Activated naive CD4-positive, alpha-beta T cell treated with anti-CD3 and anti-CD28 coated beads, Interleukin-2, amount 10 ng/mL, durations not matched to agents 7 days and 5 days (primary cell): ENCODE results near the gene MRC2.

ENCODE experiments used
- CTCF ChIA-PET: fragments of 350-600 bp; sonication (Branson Sonifier 250); formaldehyde crosslinking; loops from one replicate; lab custom pipeline; 2021; ENCODE audit warnings: antibody characterized with exemption; lab: Charles Lee
- DNase-seq: peaks from one replicate; pipeline ENCODE4 v3.0.0-alpha.2; 2020
- H3K27ac Mint-ChIP-seq: one replicate; pipeline ENCODE4 v1.8.0; 2021; ENCODE audit warnings: mild to moderate bottlenecking, moderate library complexity, mixed read lengths
- H3K27me3 Mint-ChIP-seq: one replicate; pipeline ENCODE4 v1.8.0; 2021; ENCODE audit warnings: mild to moderate bottlenecking, mixed read lengths
- H3K36me3 Mint-ChIP-seq: one replicate; pipeline ENCODE4 v1.8.0; 2021; ENCODE audit warnings: mixed read lengths
- H3K4me1 Mint-ChIP-seq: one replicate; pipeline ENCODE4 v1.8.0; 2021; ENCODE audit warnings: mixed read lengths
- H3K4me3 Mint-ChIP-seq: one replicate; pipeline ENCODE4 v1.8.0; 2021; ENCODE audit warnings: mild to moderate bottlenecking, moderate library complexity, mixed read lengths
- H3K9me3 Mint-ChIP-seq: one replicate; pipeline ENCODE4 v1.8.0; 2021; ENCODE audit warnings: mixed read lengths

Gene MRC2

DNA sequence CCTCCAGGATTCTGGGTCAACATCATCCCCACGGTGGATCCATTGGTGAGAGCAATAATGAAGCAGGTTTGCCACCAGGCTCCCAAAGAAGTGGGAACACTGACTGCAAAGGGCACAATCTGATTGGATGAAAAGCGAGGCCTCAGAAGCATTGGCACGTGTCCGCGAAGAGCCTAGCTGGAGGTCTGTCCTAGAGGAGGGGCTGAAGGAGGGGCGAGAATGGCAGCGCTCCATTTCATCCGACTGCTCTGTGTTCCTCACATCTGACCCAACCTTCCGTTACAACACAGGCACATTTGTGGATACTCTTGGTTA is 79.9 kb downstream of the MRC2 start:
- H3K4me1 Mint-ChIP-seq: peaks cover 6% of the 10 kb centered on the region
- no peak for DNase-seq
- CTCF ChIA-PET: interaction anchor here (0.6 kb wide), 1 partner anchor 613 kb away, joined by 3 read pairs; no protein-coding TSS in a partner anchor
- H3K27ac Mint-ChIP-seq: no peak overlapping the region
- peaks cover 66% of the 10 kb centered on the region for H3K27me3 Mint-ChIP-seq
- H3K9me3 Mint-ChIP-seq: peaks cover 2% of the 10 kb centered on the region
- no peak overlapping the region for H3K4me3 Mint-ChIP-seq
- no peaks in the 10 kb centered on the region for H3K36me3 Mint-ChIP-seq

DNA sequence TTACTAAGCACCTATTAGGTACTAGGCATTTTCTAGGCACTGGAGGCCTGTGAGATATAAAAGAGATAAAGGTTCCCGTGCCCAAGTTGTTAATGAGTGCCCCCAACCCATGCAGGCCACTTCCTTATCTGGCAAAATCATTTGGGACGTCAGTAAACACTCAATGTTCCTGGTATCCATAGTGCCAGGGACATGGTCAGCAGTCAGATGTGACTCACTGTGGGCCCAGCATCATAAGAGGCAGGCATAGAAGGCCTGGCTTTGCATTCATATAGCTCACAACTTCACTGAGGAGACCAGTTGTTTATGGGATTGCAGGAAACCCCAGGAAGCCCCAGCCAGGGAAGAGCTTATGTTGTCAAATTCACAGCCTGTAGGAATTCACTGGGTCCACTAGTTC is 81.1 kb downstream of the MRC2 start:
- no peaks in the 10 kb centered on the region for H3K36me3 Mint-ChIP-seq
- peaks cover 57% of the 10 kb centered on the region for H3K27me3 Mint-ChIP-seq
- peaks cover 2% of the 10 kb centered on the region for H3K9me3 Mint-ChIP-seq
- DNase-seq: no peak
- no peak overlapping the region for H3K4me3 Mint-ChIP-seq
- H3K4me1 Mint-ChIP-seq: peaks cover 6% of the 10 kb centered on the region
- H3K27ac Mint-ChIP-seq: no peak overlapping the region
- CTCF ChIA-PET: no interaction called here

DNA sequence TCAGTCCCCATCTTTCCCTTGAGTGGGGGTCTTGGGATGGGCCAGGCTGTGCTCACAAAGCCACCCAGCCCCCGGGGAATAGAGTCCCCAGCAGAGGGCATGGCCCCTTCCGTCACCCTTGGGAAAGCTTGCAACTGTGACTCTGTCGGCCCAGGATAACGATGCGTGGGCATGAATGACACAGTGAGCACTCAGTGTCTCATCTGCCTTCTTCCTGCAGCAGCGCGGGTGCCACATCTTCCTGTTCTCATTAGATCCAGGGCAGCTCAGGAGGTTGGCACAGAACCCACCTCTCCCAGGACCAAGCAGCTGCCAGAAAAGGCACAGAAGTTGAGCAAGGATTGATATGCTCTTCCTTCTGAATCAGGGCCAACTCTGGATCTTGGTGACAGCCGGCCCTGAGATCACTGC is 84.7 kb downstream of the MRC2 start:
- no peak for DNase-seq
- H3K27me3 Mint-ChIP-seq: peaks cover 40% of the 10 kb centered on the region
- H3K4me1 Mint-ChIP-seq: no peaks in the 10 kb centered on the region
- H3K4me3 Mint-ChIP-seq: no peak overlapping the region
- H3K9me3 Mint-ChIP-seq: peaks cover 2% of the 10 kb centered on the region
- H3K36me3 Mint-ChIP-seq: no peaks in the 10 kb centered on the region
- H3K27ac Mint-ChIP-seq: no peak overlapping the region
- CTCF ChIA-PET: no interaction called here

DNA sequence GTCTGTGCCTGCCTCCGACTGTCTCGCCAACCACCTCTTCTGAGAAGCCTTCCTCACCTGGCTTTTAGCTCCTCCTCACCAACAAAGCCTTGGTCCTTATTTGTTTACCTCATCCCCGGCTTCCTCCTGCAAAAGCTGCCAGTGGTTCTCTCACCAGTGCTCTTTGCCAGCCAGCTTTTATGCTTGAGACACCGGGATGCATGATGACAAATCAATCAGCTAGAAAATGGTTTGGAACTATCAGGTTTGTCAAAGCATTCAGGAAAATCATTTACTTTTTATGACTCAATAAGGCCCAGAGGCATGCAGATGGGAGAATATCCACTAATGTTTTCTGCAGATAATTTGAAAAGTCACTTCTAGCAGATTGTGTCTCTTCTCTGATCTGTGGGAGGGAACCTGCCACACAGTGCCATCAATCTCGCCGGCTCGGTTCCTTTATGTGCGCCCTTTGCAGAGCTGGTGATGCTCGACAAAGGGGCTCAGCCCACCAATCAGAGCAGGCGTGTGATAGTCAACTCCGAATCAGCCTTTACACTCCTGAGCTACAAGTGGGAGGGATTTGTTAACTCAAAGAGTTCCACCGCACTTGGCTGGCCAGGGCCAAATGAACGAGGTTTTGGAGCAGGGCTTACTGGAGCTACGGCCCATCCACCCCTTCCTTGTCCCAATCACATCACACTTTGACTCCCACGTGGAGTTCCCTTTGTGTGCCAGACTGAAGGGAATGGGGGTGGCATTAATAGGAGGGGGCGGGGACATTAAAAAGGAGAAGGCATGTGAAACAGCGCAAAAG is 85.8 kb downstream of the MRC2 start:
- DNase-seq: no peak
- no peak overlapping the region for H3K4me3 Mint-ChIP-seq
- H3K27me3 Mint-ChIP-seq: peaks cover 45% of the 10 kb centered on the region
- no peaks in the 10 kb centered on the region for H3K4me1 Mint-ChIP-seq
- CTCF ChIA-PET: no interaction called here
- H3K9me3 Mint-ChIP-seq: peaks cover 2% of the 10 kb centered on the region
- no peaks in the 10 kb centered on the region for H3K36me3 Mint-ChIP-seq
- no peak overlapping the region for H3K27ac Mint-ChIP-seq

DNA sequence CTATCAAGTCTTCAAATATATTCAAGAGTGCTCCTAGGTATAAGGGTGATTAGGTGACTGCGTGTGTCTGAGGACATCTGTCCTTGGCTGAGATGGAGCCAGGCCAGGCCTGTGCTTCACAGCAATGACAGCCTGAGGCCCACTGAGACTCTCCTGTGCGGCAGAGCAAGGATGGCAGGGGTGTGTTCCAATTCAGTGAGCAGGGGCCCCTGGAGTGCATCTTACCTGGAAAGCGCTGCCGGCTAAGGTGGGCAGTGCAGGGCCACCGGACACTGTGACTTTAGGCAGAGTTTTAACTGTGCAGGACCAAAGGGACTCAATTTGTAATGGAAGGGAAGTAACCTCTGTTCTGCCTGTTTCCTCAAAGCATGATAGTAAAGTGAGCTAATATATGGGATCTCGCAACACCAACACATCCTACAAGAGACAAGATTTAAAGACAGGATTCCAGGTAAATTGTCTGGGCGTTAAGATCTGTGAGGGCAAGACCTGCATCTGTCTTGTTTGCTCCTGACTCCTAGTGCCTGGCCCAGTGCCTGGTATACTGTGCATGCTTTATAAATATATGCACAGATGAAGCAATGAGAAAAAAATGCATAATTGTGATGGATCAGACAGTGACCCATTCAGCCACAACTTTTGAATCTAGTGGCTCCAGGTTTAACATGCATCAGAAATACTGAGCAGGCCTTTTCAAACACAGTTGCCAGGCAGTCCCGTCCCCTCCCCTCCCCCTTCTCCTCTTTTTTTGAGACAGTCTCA is 86.7 kb downstream of the MRC2 start:
- H3K27me3 Mint-ChIP-seq: peaks cover 49% of the 10 kb centered on the region
- H3K36me3 Mint-ChIP-seq: no peaks in the 10 kb centered on the region
- H3K4me3 Mint-ChIP-seq: no peak overlapping the region

DNA sequence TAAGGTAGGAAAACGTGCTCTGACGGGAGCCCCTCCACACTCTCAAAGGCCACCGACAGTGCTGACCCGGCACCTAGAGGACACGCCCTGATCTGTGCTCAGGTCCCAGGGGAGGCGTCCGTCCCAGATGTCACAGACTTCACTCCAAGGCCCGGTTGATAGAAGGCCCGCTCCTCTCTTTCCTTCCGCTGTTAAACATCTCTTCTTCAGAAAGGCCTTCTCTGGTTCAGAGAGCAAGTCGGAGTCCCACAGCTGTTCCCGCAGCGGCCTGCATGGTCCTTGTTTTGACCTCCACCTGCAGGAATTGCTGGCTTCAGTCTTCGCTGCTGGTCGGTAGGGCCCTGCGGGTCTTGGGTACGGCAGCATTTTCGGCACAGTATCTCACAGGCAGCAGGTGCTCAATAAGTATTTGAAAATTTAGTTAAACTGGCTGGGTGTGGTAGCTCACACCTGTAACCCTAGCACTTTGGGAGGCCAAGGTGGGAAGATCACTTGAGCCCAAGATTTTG is 88.5 kb downstream of the MRC2 start:
- CTCF ChIA-PET: no interaction called here
- H3K4me3 Mint-ChIP-seq: no peak overlapping the region
- no peak for DNase-seq
- no peaks in the 10 kb centered on the region for H3K4me1 Mint-ChIP-seq
- H3K27ac Mint-ChIP-seq: no peak overlapping the region
- no peaks in the 10 kb centered on the region for H3K36me3 Mint-ChIP-seq
- H3K27me3 Mint-ChIP-seq: peaks cover 63% of the 10 kb centered on the region
- no peaks in the 10 kb centered on the region for H3K9me3 Mint-ChIP-seq

More for the DNA sequence above, 86.7 kb downstream of the MRC2 start:
- no peaks in the 10 kb centered on the region for H3K9me3 Mint-ChIP-seq
- no peak for DNase-seq
- H3K27ac Mint-ChIP-seq: no peak overlapping the region
- CTCF ChIA-PET: no interaction called here
- H3K4me1 Mint-ChIP-seq: no peaks in the 10 kb centered on the region

DNA sequence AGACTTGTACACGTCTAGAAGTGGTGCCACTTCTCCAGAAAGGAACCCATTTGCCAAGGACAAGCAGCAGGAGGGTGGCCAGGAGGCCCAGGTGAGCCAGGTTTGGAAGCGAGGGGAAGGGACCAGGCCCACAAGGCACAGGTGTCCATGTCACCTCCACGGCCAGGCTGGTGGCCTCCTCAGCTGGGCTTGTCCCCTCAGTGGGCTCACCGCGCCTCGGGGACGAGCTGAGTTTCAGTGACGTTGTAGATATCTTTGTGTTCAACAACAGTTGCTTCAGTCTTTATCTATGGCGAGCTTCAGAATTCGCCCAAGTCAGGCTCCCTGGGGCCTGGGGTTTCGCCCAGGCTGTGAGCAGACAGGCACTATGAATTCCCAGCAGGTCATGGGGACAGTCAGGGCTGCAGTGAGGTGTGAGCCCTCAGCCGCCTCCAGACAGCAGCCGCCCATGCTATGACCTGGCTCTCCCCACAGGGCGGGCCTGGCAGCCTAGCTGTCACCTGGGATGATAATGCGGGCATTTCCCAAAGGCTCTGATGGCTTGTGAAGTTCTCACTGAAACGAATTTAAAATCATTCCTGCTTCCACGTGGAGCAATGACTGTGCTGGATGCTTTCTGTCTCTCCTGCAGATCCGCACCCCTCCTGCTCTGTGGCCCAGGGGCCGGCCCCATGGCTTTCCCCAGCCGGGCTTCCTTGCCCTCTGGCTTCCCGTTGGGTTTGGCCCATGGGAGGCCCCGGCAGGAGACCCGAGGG is 89.5 kb downstream of the MRC2 start:
- no peak for DNase-seq
- Mint-ChIP-seq H3K36me3 (no peaks in the 10 kb centered on the region), H3K4me3 (no peak overlapping the region), H3K27me3 (peaks cover 56% of the 10 kb centered on the region), H3K27ac (no peak overlapping the region), H3K4me1 (no peaks in the 10 kb centered on the region), H3K9me3 (no peaks in the 10 kb centered on the region)
- CTCF ChIA-PET: no interaction called here

DNA sequence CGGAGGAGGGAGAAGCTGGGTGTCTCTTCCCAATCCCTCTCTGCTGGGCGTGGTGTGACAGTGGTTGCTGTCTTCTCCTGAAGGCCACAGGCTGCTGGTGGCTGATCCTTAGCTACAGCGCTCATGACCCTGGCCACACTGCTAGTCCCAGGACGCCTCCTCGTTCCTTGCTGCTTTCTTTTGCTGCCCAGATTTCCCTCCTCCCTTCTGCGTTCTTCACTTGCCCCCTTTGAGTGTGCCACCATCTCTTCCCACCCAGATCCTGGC is 90.1 kb downstream of the MRC2 start:
- CTCF ChIA-PET: no interaction called here
- Mint-ChIP-seq H3K27ac (no peak overlapping the region), H3K36me3 (no peaks in the 10 kb centered on the region), H3K4me3 (no peak overlapping the region), H3K27me3 (peaks cover 58% of the 10 kb centered on the region), H3K9me3 (no peaks in the 10 kb centered on the region), H3K4me1 (no peaks in the 10 kb centered on the region)
- DNase-seq: no peak

GRCh38 chr17:62717889-62718288 is 90.4 kb downstream of the MRC2 start:
- H3K4me1 Mint-ChIP-seq: no peaks in the 10 kb centered on the region
- H3K27me3 Mint-ChIP-seq: peaks cover 61% of the 10 kb centered on the region
- no peaks in the 10 kb centered on the region for H3K36me3 Mint-ChIP-seq
- no peak overlapping the region for H3K27ac Mint-ChIP-seq
- no peak for DNase-seq
- CTCF ChIA-PET: no interaction called here
- no peaks in the 10 kb centered on the region for H3K9me3 Mint-ChIP-seq
- no peak overlapping the region for H3K4me3 Mint-ChIP-seq

DNA sequence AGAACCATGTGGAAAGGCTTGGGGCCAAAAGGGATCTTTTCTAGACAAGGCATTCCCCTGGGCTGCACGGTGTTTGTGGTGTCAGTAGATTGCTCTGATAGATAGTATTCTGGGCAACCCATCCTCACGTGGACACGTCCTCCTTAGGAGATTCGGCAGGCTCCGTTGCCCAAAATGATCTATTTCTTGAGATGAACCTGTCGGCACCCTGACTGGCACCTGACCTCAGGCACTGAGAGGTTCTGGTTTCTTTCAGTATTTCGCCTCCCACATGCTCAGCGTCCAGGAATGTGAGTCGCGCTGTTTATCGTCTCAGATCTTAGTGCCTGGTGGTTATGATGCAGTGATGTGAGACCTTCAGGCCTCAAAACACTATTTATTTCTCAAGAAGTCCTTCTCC is 91.0 kb downstream of the MRC2 start:
- DNase-seq: no peak
- H3K4me1 Mint-ChIP-seq: peaks cover 2% of the 10 kb centered on the region

GRCh38 chr17:62719586-62719985 is 92.1 kb downstream of the MRC2 start:
- Mint-ChIP-seq H3K9me3 (no peaks in the 10 kb centered on the region), H3K4me1 (peaks cover 14% of the 10 kb centered on the region), H3K27ac (no peak overlapping the region), H3K27me3 (peaks cover 62% of the 10 kb centered on the region), H3K36me3 (no peaks in the 10 kb centered on the region), H3K4me3 (no peak overlapping the region)
- no peak for DNase-seq
- CTCF ChIA-PET: no interaction called here

More for the DNA sequence above, 91.0 kb downstream of the MRC2 start:
- no peak overlapping the region for H3K27ac Mint-ChIP-seq
- CTCF ChIA-PET: no interaction called here
- peaks cover 60% of the 10 kb centered on the region for H3K27me3 Mint-ChIP-seq
- no peaks in the 10 kb centered on the region for H3K9me3 Mint-ChIP-seq
- H3K36me3 Mint-ChIP-seq: no peaks in the 10 kb centered on the region
- no peak overlapping the region for H3K4me3 Mint-ChIP-seq

GRCh38 chr17:62720126-62720850 is 92.8 kb downstream of the MRC2 start:
- no peaks in the 10 kb centered on the region for H3K9me3 Mint-ChIP-seq
- no peak for DNase-seq
- H3K36me3 Mint-ChIP-seq: peaks cover 2% of the 10 kb centered on the region
- H3K4me3 Mint-ChIP-seq: no peak overlapping the region
- peaks cover 69% of the 10 kb centered on the region for H3K27me3 Mint-ChIP-seq
- no peak overlapping the region for H3K27ac Mint-ChIP-seq
- CTCF ChIA-PET: no interaction called here
- peaks cover 21% of the 10 kb centered on the region for H3K4me1 Mint-ChIP-seq

DNA sequence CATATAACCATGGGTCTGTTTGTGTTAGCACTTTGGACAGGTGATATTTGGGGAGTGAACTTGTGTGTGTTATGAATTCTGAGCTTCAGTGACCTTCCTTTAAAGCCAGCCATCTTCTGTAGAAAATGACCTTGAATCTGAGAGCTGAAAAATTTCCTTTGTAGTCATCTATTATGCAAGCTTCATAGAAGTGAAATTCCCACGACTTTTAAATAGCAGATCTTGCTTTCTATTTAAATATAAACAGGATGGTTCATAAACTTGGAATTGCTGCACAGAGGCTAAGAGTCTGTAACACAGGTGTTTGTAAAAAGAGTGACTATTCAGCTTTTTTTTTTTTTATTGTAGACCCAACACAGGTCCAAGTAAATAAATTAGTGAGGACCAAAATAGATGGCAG is 95.2 kb downstream of the MRC2 start:
- DNase-seq: no peak
- CTCF ChIA-PET: interaction anchor here (0.6 to 1.0 kb wide), 4 partner anchors 18 to 875 kb away, joined by 3 to 4 read pairs (median 3); no protein-coding TSS in a partner anchor
- Mint-ChIP-seq H3K27ac (no peak overlapping the region), H3K36me3 (peaks cover 2% of the 10 kb centered on the region), H3K4me1 (peaks cover 25% of the 10 kb centered on the region), H3K4me3 (no peak overlapping the region), H3K9me3 (no peaks in the 10 kb centered on the region), H3K27me3 (peaks cover 77% of the 10 kb centered on the region)

DNA sequence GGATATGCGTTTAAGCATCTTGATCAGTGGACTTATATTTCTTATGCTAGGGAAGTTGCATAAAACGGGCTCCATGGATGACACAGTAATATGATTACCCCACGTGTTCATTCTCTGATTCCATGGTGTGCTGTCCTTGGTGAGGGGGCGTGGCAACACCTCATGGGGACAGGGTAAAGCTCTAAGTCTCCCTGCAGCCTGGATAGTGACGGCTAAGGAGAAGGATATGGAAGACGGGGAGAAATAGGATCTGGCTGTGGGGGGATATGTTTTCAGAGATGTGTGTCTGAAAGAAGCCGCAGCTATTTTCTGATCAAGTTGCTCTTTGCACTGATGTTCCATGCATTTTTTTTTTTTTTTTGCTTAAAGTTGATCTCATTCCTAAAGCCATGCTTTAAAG is 96.4 kb downstream of the MRC2 start:
- H3K36me3 Mint-ChIP-seq: peaks cover 2% of the 10 kb centered on the region
- CTCF ChIA-PET: no interaction called here
- H3K27me3 Mint-ChIP-seq: peaks cover 78% of the 10 kb centered on the region
- no peak overlapping the region for H3K27ac Mint-ChIP-seq
- peaks cover 25% of the 10 kb centered on the region for H3K4me1 Mint-ChIP-seq
- H3K4me3 Mint-ChIP-seq: no peak overlapping the region
- no peak for DNase-seq
- H3K9me3 Mint-ChIP-seq: no peaks in the 10 kb centered on the region
